ENCODE measurements around the gene NFILZ. TPM values are rescaled to one million over a fixed set of nuclear protein-coding genes. Genes with fewer than 3 reads are reported as not detected.

Gene NFILZ
- total RNA-seq, 1 donor from 2014 or later: not detected

GRCh38 chr19:8663920-8664670, 33.7 kb downstream of the NFILZ start:
- Histone ChIP-seq H3K27me3 (no peaks in the 10 kb centered on the region), H3K79me2 (ENCODE audit: low read depth) (no peaks in the 10 kb centered on the region), H3K4me3 (no peak overlapping the region), H3F3A (ENCODE audit: low read depth) (no peaks in the 10 kb centered on the region), H3K27ac (no peak overlapping the region), H3K36me3 (no peaks in the 10 kb centered on the region), H3K9me3 (ENCODE audit: low read depth) (no peaks in the 10 kb centered on the region), H3K9ac (no peak overlapping the region), H2AFZ (replicated peaks) (no peak overlapping the region), H3K4me1 (no peaks in the 10 kb centered on the region), H4K20me1 (ENCODE audit: low read depth) (no peaks in the 10 kb centered on the region), H3K4me2 (no peak overlapping the region)
- no peak for DNase-seq (ENCODE audit: low spot score)
- H3K27ac Mint-ChIP-seq: no peak overlapping the region
- H3K4me3 Mint-ChIP-seq: no peak overlapping the region
- no peaks in the 10 kb centered on the region for H3K9me3 Mint-ChIP-seq
- H3K36me3 Mint-ChIP-seq: no peaks in the 10 kb centered on the region
- H3K4me1 Mint-ChIP-seq: no peaks in the 10 kb centered on the region
- TF ChIP-seq EZH2phosphoT487 (IDR thresholded peaks at IDR 0.05) (no peak), EZH2 (IDR thresholded peaks at IDR 0.05) (no peak), CTCF (IDR thresholded peaks at IDR 0.05) (no peak)
- peaks cover 8% of the 10 kb centered on the region for H3K27me3 Mint-ChIP-seq (ENCODE audit: insufficient read depth, low read depth)

GRCh38 chr19:8664671-8665057, 34.2 kb downstream of the NFILZ start:
- Histone ChIP-seq H3F3A (ENCODE audit: low read depth) (no peaks in the 10 kb centered on the region), H3K27ac (no peak overlapping the region), H3K27me3 (no peaks in the 10 kb centered on the region), H3K79me2 (ENCODE audit: low read depth) (no peaks in the 10 kb centered on the region), H3K9ac (no peak overlapping the region), H3K4me3 (no peak overlapping the region), H3K9me3 (ENCODE audit: low read depth) (no peaks in the 10 kb centered on the region), H3K36me3 (no peaks in the 10 kb centered on the region), H2AFZ (replicated peaks) (no peak overlapping the region), H3K4me1 (no peaks in the 10 kb centered on the region), H4K20me1 (ENCODE audit: low read depth) (no peaks in the 10 kb centered on the region), H3K4me2 (no peak overlapping the region)
- H3K27me3 Mint-ChIP-seq (ENCODE audit: insufficient read depth, low read depth): peaks cover 11% of the 10 kb centered on the region
- H3K4me1 Mint-ChIP-seq: no peaks in the 10 kb centered on the region
- no peak for DNase-seq (ENCODE audit: low spot score)
- no peaks in the 10 kb centered on the region for H3K9me3 Mint-ChIP-seq
- no peak overlapping the region for H3K4me3 Mint-ChIP-seq
- H3K27ac Mint-ChIP-seq: no peak overlapping the region
- H3K36me3 Mint-ChIP-seq: no peaks in the 10 kb centered on the region
- TF ChIP-seq CTCF (IDR thresholded peaks at IDR 0.05): no peak
- no peak for TF ChIP-seq EZH2phosphoT487 (IDR thresholded peaks at IDR 0.05)
- TF ChIP-seq EZH2 (IDR thresholded peaks at IDR 0.05): no peak

GRCh38 chr19:8665468-8666213, 35.2 kb downstream of the NFILZ start:
- Histone ChIP-seq H4K20me1 (ENCODE audit: low read depth) (no peaks in the 10 kb centered on the region), H3K9ac (no peak overlapping the region), H2AFZ (replicated peaks) (no peak overlapping the region), H3K27me3 (no peaks in the 10 kb centered on the region), H3K27ac (no peak overlapping the region), H3K9me3 (ENCODE audit: low read depth) (no peaks in the 10 kb centered on the region), H3K4me2 (no peak overlapping the region), H3K4me3 (no peak overlapping the region), H3K79me2 (ENCODE audit: low read depth) (no peaks in the 10 kb centered on the region), H3K36me3 (no peaks in the 10 kb centered on the region), H3K4me1 (no peaks in the 10 kb centered on the region), H3F3A (ENCODE audit: low read depth) (no peaks in the 10 kb centered on the region)
- Mint-ChIP-seq H3K4me1 (no peaks in the 10 kb centered on the region), H3K27me3 (ENCODE audit: insufficient read depth, low read depth) (peaks cover 11% of the 10 kb centered on the region), H3K9me3 (no peaks in the 10 kb centered on the region), H3K4me3 (no peak overlapping the region), H3K27ac (no peak overlapping the region), H3K36me3 (no peaks in the 10 kb centered on the region)
- no peak for DNase-seq (ENCODE audit: low spot score)
- TF ChIP-seq EZH2 (IDR thresholded peaks at IDR 0.05): no peak
- TF ChIP-seq EZH2phosphoT487 (IDR thresholded peaks at IDR 0.05): no peak
- TF ChIP-seq CTCF (IDR thresholded peaks at IDR 0.05): no peak

Data from neural progenitor cell (in vitro differentiated cells).